NT2/D1 (cell line): ENCODE data around the gene RBMS3.

Experiments used
- SUZ12 ChIP-seq: IDR thresholded peaks from 2 replicates; pipeline ENCODE4 v1.6.1; 2011; ENCODE audit not compliant: insufficient read length, insufficient read depth; ENCODE audit errors: extremely low read depth
- YY1 ChIP-seq: IDR thresholded peaks from 2 replicates; pipeline ENCODE4 v1.6.1; 2011; ENCODE audit not compliant: insufficient read length, insufficient read depth
- ZNF274 ChIP-seq: IDR thresholded peaks from 2 replicates; pipeline ENCODE4 v1.6.1; 2011; ENCODE audit warnings: mild to moderate bottlenecking, low read depth, low read length

- TF ChIP-seq ZNF274 (no peak), YY1 (no peak), SUZ12 (no peak)
These were observed 674.5 kb downstream of the RBMS3 start for GRCh38 chr3:29955413-29955812.
